Thoracic aorta (tissue), 2 donors: ENCODE data around the gene L3MBTL1. TPM values are rescaled to one million over a fixed set of nuclear protein-coding genes. Genes with fewer than 3 reads are reported as not detected.

Source experiments
- ATAC-seq: fragments of 150-250 bp; one replicate; pipeline ENCODE4 v1.8.0; 2017; ENCODE audit warnings: low read depth; ENCODE audit not compliant: insufficient number of reproducible peaks, low FRiP score
- DNase-seq: peaks from one replicate; pipeline ENCODE4 v3.0.0-alpha.2; 2020; ENCODE audit warnings: low spot score
- H3K27ac ChIP-seq, 2 donors: fragments of 200-600 bp; sonication (generic); 1 replicate in 1 of 2; 2 replicates in 1 of 2; pipeline ENCODE4 v1.5.1; 2016; ENCODE audit warnings: mild to moderate bottlenecking in 2 of 2, moderate library complexity in 2 of 2
- H3K27me3 ChIP-seq: fragments of 200-600 bp; sonication (generic); replicated peaks from 2 replicates; pipeline ENCODE4 v1.6.0; 2016; ENCODE audit warnings: mild to moderate bottlenecking; ENCODE audit not compliant: insufficient read depth
- H3K36me3 ChIP-seq: fragments of 200-600 bp; sonication (generic); one replicate; pipeline ENCODE4 v1.5.1; 2016
- H3K4me1 ChIP-seq, 2 donors: fragments of 200-600 bp; sonication (generic); 1 replicate in 1 of 2; 2 replicates in 1 of 2; pipeline versions ENCODE4 v1.5.1 to v1.6.0; 2016; ENCODE audit warnings: low read depth in 2 of 2, mild to moderate bottlenecking in 1 of 2; ENCODE audit not compliant: control insufficient read depth in 1 of 2
- H3K4me3 ChIP-seq: fragments of 200-600 bp; sonication (generic); 2 replicates; pipeline ENCODE4 v1.5.1; 2016; ENCODE audit warnings: mild to moderate bottlenecking
- H3K9me3 ChIP-seq: fragments of 200-600 bp; sonication (generic); 2 replicates; pipeline ENCODE4 v1.5.1; 2016
- CTCF ChIP-seq: fragments of 200-600 bp; sonication (generic); IDR thresholded peaks from one replicate; pipeline ENCODE4 v1.5.1; 2019; ENCODE audit warnings: antibody characterized with exemption
- total RNA-seq, 2 donors: library from RNA; depleted of rRNA; stranded (reverse); fragments of >200 nt; gene quantifications; one replicate each; pipeline versions ENCODE4 v1.1.0 to v1.2.3, GENCODE V29; 2016

The L3MBTL1 gene
- total RNA-seq: 10 to 100 TPM; 15.3 to 21.4 TPM

GRCh38 chr20:43507150-43508080 is at the start of gene L3MBTL1:
Gene L3MBTL1, plus strand, starts transcription at chr20:43507697. Its CDS starts 5,807 bp downstream, at chr20:43513504.
- no peak for TF ChIP-seq CTCF
- DNase-seq (no peak), ATAC-seq (no peak)
- Histone ChIP-seq H3K9me3 (no peaks in the 10 kb centered on the region), H3K4me1 (peaks cover 0 to 11% of the 10 kb centered on the region in 2 donors), H3K27ac (no peak within 1 kb of the TSS), H3K36me3 (no peaks in the 10 kb centered on the region), H3K4me3 (peak within 1 kb of the TSS; percentile 84), H3K27me3 (no peaks in the 10 kb centered on the region)

DNA sequence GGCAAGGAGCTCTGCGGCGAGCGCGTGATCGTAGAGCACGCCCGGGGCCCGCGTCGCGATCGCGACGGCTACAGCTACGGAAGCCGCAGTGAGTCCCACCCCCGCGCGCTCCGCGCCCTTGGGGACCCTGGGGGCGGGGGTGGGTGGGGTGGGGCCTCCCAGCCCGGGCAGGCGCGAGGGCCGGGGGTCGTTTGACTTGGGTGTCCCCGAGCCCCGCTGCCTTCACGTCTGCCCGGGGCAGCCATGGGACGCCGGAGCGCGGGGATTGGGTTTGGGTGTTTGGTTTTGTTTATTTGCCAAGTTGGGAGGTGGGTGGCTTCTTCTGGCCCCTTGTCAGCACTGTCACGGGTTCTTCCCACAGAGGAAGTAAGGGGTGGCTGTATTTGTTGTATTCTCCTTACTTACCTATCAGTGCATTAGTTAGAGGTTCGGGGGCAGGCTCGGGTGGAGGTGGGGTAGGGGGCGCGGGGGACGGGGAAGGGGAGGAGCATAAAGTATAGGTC is 49.0 kb upstream of the L3MBTL1 start:
- ATAC-seq (no peak), DNase-seq (no peak)
- no peaks in the 10 kb centered on the region for H3K27me3 ChIP-seq
- no peak for TF ChIP-seq CTCF
- H3K36me3 ChIP-seq: peaks cover 31% of the 10 kb centered on the region
- H3K4me3 ChIP-seq: peak overlapping the region; percentile 99
- H3K4me1 ChIP-seq: peaks cover 25 to 27% of the 10 kb centered on the region in 2 donors
- H3K27ac ChIP-seq: peak overlapping the region; percentile 99 to 100
- H3K9me3 ChIP-seq: no peaks in the 10 kb centered on the region

DNA sequence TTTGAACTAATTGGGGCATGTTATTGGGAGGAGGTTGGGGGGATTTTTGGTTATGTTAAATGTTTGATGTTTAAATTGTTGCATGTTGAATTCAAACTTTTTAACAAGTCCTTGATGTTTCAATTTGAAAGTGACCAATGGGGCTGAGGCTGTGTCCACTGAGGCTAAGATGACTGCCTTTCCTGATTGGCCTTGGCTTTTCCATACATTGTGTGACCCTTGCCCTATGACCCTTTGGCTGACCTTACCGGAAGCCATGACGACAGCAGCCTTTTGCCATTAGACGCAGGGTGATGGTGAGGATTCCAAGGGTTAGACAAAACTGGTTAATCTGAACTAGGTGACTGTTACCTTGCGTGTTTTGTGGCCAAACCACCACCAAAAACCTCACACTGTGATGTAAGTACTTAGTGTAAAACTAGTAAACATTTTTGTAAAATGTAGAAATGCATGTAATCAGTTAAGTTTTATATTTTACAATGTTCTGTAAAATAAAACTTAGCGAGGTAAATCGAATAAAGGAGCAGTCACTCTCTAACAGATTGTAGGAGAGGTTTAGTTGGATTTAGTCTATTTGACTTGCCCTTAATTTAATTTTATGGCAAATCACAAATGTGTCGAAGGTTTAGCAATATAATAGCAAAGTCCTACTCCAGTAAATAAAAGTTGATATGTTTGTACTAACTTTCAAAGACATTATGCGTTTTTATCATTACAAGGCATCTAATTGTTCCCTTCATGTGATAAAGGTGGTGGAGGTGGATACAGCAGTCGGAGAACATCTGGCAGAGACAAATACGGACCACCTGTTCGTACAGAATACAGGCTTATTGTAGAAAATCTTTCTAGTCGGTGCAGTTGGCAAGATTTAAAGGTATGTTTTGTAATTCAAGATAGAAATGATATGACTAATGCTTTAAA is 48.2 kb upstream of the L3MBTL1 start:
- Histone ChIP-seq H3K4me1 (peaks cover 25 to 27% of the 10 kb centered on the region in 2 donors), H3K4me3 (peak overlapping the region; percentile 99), H3K9me3 (no peaks in the 10 kb centered on the region), H3K27ac (peak overlapping the region; percentile 15 to 40), H3K27me3 (no peaks in the 10 kb centered on the region), H3K36me3 (peaks cover 33% of the 10 kb centered on the region)
- ATAC-seq (no peak), DNase-seq (no peak)
- no peak for TF ChIP-seq CTCF

GRCh38 chr20:43460172-43460829 is 47.2 kb upstream of the L3MBTL1 start:
- no peak for ATAC-seq
- H3K4me1 ChIP-seq: peaks cover 25 to 27% of the 10 kb centered on the region in 2 donors
- no peak for DNase-seq
- H3K9me3 ChIP-seq: no peaks in the 10 kb centered on the region
- H3K27ac ChIP-seq: no peak overlapping the region
- H3K36me3 ChIP-seq: peaks cover 42% of the 10 kb centered on the region
- no peak for TF ChIP-seq CTCF
- no peak overlapping the region for H3K4me3 ChIP-seq
- H3K27me3 ChIP-seq: no peaks in the 10 kb centered on the region
